ENCODE data around the gene DYNLT5.
"Not testable (repeated sequence)": the region's sequence is repeated elsewhere in the genome, so short reads cannot be mapped to it uniquely, and the experiment has no call there.

The DYNLT5 gene

GRCh38 chr1:66723985-66724384 lies 28.3 kb upstream of the DYNLT5 start:
- TF ChIP-seq, protein P1, sequence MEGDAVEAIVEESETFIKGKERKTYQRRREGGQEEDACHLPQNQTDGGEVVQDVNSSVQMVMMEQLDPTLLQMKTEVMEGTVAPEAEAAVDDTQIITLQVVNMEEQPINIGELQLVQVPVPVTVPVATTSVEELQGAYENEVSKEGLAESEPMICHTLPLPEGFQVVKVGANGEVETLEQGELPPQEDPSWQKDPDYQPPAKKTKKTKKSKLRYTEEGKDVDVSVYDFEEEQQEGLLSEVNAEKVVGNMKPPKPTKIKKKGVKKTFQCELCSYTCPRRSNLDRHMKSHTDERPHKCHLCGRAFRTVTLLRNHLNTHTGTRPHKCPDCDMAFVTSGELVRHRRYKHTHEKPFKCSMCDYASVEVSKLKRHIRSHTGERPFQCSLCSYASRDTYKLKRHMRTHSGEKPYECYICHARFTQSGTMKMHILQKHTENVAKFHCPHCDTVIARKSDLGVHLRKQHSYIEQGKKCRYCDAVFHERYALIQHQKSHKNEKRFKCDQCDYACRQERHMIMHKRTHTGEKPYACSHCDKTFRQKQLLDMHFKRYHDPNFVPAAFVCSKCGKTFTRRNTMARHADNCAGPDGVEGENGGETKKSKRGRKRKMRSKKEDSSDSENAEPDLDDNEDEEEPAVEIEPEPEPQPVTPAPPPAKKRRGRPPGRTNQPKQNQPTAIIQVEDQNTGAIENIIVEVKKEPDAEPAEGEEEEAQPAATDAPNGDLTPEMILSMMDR (IDR thresholded peaks at IDR 0.05; ENCODE audit: low read depth, low read length, missing control alignments), result no peak
- Histone ChIP-seq H3K27ac (no peak overlapping the region), H3K4me3 (ENCODE audit: low read depth, low read length) (no peak overlapping the region), H3K27me3 (replicated peaks) (no peaks in the 10 kb centered on the region), H3K36me3 (replicated peaks) (no peaks in the 10 kb centered on the region)
- DNase-seq, result no peak
- in situ Hi-C loops (cut with HindIII; ENCODE audit: low pct_ligation_motif_present, low sequenced_read_pairs), result no loop called here

DNA sequence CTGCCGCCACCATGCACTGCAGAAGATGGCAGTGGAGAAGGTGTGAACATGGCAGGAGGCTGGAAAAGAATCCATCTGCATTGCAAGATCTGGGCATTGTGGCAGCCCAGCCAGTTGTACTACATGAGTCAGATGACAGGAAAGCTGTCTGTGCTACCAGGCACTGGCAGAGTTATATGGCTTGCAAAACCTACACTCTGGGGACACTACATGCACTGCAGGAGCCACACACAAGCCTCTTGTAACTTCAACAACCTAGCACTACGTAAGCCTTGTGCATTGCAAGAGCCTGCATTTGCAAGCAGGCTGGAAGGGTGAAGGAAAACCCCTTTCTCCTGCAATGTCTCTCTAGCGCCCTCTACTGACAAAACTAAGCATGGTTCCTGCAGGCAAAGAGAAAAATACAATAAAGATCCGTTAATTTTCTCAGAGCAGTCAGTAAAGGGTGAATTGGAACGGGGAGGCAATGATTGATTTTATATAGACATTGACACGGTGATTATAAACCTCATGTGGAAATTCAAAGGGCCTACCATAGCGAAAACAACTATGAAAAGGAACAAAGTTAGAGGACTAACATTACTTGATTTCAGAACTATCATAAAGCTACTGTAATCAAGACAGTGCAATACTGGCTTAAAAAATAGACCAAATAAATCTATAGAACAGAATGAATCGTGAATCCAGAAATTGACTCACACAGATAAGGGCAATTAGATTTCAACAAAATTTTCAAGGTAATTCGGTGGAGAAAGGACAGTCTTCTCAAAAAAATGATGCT lies 26.2 kb upstream of the DYNLT5 start:
- Histone ChIP-seq H3K27ac (no peak overlapping the region), H3K36me3 (replicated peaks) (no peaks in the 10 kb centered on the region), H3K27me3 (replicated peaks) (no peaks in the 10 kb centered on the region), H3K4me3 (ENCODE audit: low read depth, low read length) (no peak overlapping the region)
- TF ChIP-seq, protein P1 (IDR thresholded peaks at IDR 0.05; ENCODE audit: low read depth, low read length, missing control alignments), result peak; percentile 96
- in situ Hi-C loops (cut with HindIII; ENCODE audit: low pct_ligation_motif_present, low sequenced_read_pairs), result no loop called here
- peak; percentile 72 for DNase-seq

DNA sequence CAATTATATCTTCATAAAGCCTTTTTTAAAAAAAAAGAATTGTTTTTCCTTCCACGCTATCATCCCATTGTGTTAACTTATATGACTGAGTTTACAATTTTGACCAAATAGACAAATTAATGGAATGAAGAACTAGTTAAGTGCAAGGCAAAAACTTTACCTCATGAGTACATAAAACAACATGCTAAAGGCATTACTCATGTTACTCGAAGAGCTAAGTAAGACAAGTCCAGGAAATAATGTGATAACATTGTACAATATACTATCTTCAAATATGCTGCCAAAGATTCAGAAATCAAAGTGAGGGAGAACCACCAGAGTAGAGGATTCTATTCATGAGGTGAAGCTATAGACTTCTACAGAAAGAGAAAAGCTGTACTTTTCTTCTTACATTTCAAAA lies 24.2 kb upstream of the DYNLT5 start:
- Histone ChIP-seq H3K4me3 (ENCODE audit: low read depth, low read length) (no peak overlapping the region), H3K27ac (no peak overlapping the region), H3K36me3 (replicated peaks) (no peaks in the 10 kb centered on the region), H3K27me3 (replicated peaks) (no peaks in the 10 kb centered on the region)
- in situ Hi-C loops (cut with HindIII; ENCODE audit: low pct_ligation_motif_present, low sequenced_read_pairs), result no loop called here
- no peak for DNase-seq
- TF ChIP-seq, protein P1 (IDR thresholded peaks at IDR 0.05; ENCODE audit: low read depth, low read length, missing control alignments), result no peak

DNA sequence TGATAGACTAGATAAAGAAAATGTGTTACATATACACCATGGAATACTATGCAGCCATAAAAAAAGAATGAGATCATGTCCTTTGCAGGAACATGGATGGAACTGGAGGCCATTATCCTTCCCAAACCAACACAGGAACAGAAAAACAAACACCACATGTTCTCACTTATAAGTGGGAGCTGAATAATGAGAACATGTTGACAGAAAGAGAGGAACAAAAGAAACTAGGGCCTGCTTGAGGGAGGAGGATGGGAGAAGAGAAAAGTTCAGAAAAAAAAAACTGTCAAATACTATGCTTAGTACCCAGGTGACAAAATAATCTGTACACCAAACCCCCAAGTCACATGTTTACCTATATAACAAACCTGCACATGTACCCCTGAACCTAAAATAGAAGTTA lies 23.5 kb upstream of the DYNLT5 start:
- H3K27me3 ChIP-seq (replicated peaks); H3K4me3 ChIP-seq (ENCODE audit: low read depth, low read length); H3K27ac ChIP-seq; in situ Hi-C loops (cut with HindIII; ENCODE audit: low pct_ligation_motif_present, low sequenced_read_pairs); H3K36me3 ChIP-seq (replicated peaks); DNase-seq: not testable (repeated sequence)

DNA sequence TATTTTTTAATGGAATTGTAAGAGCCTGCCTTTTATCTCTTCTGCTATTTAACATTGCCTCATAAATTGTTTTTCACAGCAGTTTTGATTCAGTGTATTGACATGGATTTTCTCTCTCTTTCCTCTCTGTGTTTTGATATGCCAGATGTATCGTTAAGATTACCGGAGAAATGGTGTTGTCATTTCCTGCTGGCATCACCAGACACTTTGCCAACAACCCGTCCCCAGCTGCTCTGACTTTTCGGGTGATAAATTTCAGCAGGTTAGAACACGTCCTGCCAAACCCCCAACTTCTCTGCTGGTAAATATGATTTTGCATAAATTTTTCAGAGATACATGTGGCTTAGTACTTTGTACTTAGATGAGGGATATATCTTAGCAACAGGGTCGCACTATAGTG lies 23.1 kb upstream of the DYNLT5 start:
- H3K27ac ChIP-seq, result no peak overlapping the region
- TF ChIP-seq, protein P1 (IDR thresholded peaks at IDR 0.05; ENCODE audit: low read depth, low read length, missing control alignments), result no peak
- H3K4me3 ChIP-seq (ENCODE audit: low read depth, low read length), result no peak overlapping the region
- no peak for DNase-seq
- in situ Hi-C loops (cut with HindIII; ENCODE audit: low pct_ligation_motif_present, low sequenced_read_pairs), result no loop called here
- H3K27me3 ChIP-seq (replicated peaks), result no peaks in the 10 kb centered on the region
- H3K36me3 ChIP-seq (replicated peaks), result no peaks in the 10 kb centered on the region

DNA sequence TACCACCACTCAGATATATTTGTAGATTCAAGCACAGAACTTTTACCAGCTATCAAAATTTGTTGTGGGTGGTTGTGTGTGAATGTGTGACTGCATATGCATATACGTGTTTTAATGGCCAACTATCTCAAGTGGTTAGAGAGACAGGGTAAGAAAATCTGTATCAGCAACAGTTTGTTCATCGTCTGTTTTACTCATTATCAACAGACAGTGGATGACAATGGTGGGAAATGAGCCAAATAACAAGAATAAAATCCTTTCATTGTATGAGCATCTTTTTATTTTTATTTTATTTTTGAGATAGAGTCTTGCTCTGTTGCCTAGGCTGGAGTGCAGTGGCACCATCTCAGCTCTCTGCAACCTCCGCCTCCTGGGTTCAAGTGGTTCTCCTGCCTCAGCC lies 22.7 kb upstream of the DYNLT5 start:
- in situ Hi-C loops (cut with HindIII; ENCODE audit: low pct_ligation_motif_present, low sequenced_read_pairs), result no loop called here
- H3K27ac ChIP-seq, result no peak overlapping the region
- no peak for DNase-seq
- no peaks in the 10 kb centered on the region for H3K27me3 ChIP-seq (replicated peaks)
- TF ChIP-seq, protein P1 (IDR thresholded peaks at IDR 0.05; ENCODE audit: low read depth, low read length, missing control alignments), result no peak
- no peak overlapping the region for H3K4me3 ChIP-seq (ENCODE audit: low read depth, low read length)
- no peaks in the 10 kb centered on the region for H3K36me3 ChIP-seq (replicated peaks)
